Activated B cell treated with CpG ODN at 0.5 μM for 24 hours (primary cell): ENCODE results near the gene SKIDA1. TPM values are rescaled to one million over a fixed set of nuclear protein-coding genes. Genes with fewer than 3 reads are reported as not detected.

ENCODE experiments used
- ATAC-seq: fragments of 200-7000 bp; cut with Tn5 transposase; one replicate; pipeline ENCODE4 v1.10.0; 2021; ENCODE audit warnings: low read depth, mild to moderate bottlenecking, moderate library complexity
- CTCF ChIA-PET: fragments of 350-600 bp; sonication (Branson Sonifier 250); formaldehyde crosslinking; loops from one replicate; lab custom pipeline; 2021; ENCODE audit warnings: antibody characterized with exemption; lab: Charles Lee
- POLR2A ChIA-PET: fragments of 350-600 bp; sonication (Branson Sonifier 250); formaldehyde crosslinking; loops from one replicate; lab custom pipeline; 2021; ENCODE audit warnings: antibody characterized with exemption; lab: Charles Lee
- DNase-seq: peaks from one replicate; pipeline ENCODE4 v3.0.0; 2022
- H3K27ac Mint-ChIP-seq: one replicate; pipeline ENCODE4 v1.8.0; 2020; ENCODE audit warnings: mixed read lengths
- H3K27me3 Mint-ChIP-seq: one replicate; pipeline ENCODE4 v1.8.0; 2021; ENCODE audit warnings: mixed read lengths
- H3K36me3 Mint-ChIP-seq: one replicate; pipeline ENCODE4 v1.8.0; 2021; ENCODE audit warnings: low read depth, mixed read lengths
- H3K4me1 Mint-ChIP-seq: one replicate; pipeline ENCODE4 v1.8.0; 2021; ENCODE audit warnings: mixed read lengths
- H3K4me3 Mint-ChIP-seq: one replicate; pipeline ENCODE4 v1.8.0; 2020; ENCODE audit warnings: mild to moderate bottlenecking, mixed read lengths
- H3K9me3 Mint-ChIP-seq: one replicate; pipeline ENCODE4 v1.8.0; 2020; ENCODE audit warnings: mixed read lengths
- CTCF ChIP-seq: fragments of 200-600 bp; IDR thresholded peaks from one replicate; pipeline ENCODE4 v1.8.0; 2022; ENCODE audit warnings: antibody characterized with exemption, mild to moderate bottlenecking
- intact Hi-C: fragments of 100-400 bp; cut with micrococcal nuclease; formaldehyde crosslinking; loops from one replicate; pipeline ENCODE4 v1.15.1; 2024
- total RNA-seq: library from RNA; stranded (reverse); gene quantifications from 2 replicates; pipeline ENCODE4 v1.2.3, GENCODE V29; 2022

The SKIDA1 gene
- total RNA-seq, 1 donor from 2014 or later, result 0.60 TPM

DNA sequence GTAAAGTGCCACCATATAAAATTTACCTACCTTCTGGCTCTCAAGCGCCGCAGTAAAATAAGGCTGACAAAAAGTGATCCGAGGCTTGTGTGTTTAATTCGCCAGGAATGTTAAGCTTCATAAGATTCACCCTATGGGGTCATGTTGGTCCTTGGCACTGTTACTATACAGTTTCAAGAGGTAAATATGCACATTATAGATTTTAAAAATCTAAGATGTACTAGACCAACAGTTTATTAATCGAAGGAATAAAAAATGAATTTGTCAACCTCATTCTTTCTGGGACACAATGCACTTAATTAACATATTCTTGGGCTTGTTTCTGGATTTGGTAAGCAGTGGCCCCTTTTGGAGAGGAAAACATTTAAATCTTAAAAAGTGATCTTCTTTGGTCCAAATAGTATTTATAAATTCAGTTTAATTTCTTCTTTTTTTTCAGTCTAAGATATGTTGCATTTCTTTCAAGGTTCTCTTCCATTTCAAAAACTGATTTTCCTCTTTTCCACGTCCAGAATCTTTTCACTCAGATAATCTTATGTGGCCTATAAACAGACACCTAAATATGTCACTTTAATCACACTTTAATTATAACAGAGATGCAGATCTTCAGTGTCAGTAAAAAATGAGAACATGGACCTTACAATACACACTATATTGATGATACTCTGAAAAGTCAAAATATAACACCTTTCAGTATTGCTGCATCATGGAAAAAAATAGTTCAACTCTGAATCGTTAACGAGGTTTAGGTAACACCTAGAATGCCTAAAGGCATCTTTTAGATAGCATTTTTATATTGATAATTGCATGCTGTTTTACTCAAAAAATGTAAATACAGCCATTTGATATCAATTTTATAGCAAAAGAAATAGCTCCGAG lies 3.8 kb upstream of the SKIDA1 start:
- CTCF ChIA-PET, result no interaction called here
- H3K4me1 Mint-ChIP-seq, result peaks cover 35% of the 10 kb centered on the region
- no peaks in the 10 kb centered on the region for H3K9me3 Mint-ChIP-seq
- no peak for ATAC-seq
- no peak overlapping the region for H3K27ac Mint-ChIP-seq
- H3K4me3 Mint-ChIP-seq, result no peak overlapping the region
- DNase-seq, result no peak
- H3K27me3 Mint-ChIP-seq, result peaks cover 23% of the 10 kb centered on the region
- peaks cover 7% of the 10 kb centered on the region for H3K36me3 Mint-ChIP-seq
- no peak for TF ChIP-seq CTCF
- POLR2A ChIA-PET, result interaction anchor here (0.8 to 1.5 kb wide), 2 partner anchors 11 to 788 kb away, joined by 3 to 5 read pairs; no protein-coding TSS in a partner anchor
- intact Hi-C loops, result loop anchor here (5.0 to 10.0 kb wide), 2 partner anchors 426 to 948 kb away; no protein-coding TSS in a partner anchor

DNA sequence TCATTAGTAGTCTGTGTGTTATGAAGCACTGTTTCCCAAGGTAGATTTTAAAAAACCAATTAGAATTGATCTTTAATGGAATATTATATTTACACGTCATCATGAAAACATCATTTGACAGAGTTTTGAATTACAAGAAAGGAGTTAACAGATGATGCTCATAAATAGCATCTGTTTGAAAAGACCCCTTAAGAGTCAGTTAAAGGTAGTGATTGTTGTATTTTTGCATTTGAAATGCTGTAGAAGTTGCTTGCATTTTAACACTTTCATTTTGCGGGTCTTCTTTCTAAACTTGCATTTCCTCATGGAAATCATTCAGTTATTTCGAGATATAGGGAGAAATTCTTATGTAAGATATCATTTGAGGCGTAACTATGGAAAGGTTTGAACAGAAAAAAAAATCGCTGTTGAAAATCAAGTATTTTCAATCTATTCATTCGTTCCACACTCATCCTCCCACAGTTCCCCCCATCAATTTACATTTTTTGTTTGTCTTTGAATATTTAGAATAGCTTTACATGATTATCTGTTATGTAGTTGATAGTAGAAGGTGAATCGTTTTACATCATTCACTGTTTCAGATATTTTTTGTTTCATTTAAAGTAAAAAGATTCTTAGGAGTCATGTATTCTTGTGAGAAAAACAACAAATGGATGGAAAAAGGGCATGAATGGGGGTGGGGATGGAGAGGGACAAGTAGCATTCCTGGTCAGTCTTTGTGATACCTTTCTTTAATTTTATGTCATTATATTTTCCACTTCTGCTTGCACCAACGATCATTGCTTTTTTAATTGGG lies 3.0 kb upstream of the SKIDA1 start:
- Mint-ChIP-seq H3K27me3 (peaks cover 26% of the 10 kb centered on the region), H3K9me3 (no peaks in the 10 kb centered on the region), H3K4me3 (no peak overlapping the region), H3K36me3 (peaks cover 6% of the 10 kb centered on the region), H3K4me1 (peaks cover 34% of the 10 kb centered on the region), H3K27ac (no peak overlapping the region)
- ATAC-seq (no peak), DNase-seq (no peak)
- ChIA-PET POLR2A (interaction anchor here (0.6 to 1.8 kb wide), 3 partner anchors 32 to 909 kb away, joined by 3 to 6 read pairs (median 5); no protein-coding TSS in a partner anchor), CTCF (interaction anchor here (3.3 kb wide), 1 partner anchor 31 kb away, joined by 12 read pairs; no protein-coding TSS in a partner anchor)
- intact Hi-C loops, result loop anchor here (5.0 to 10.0 kb wide), 2 partner anchors 426 to 949 kb away; no protein-coding TSS in a partner anchor
- no peak for TF ChIP-seq CTCF

DNA sequence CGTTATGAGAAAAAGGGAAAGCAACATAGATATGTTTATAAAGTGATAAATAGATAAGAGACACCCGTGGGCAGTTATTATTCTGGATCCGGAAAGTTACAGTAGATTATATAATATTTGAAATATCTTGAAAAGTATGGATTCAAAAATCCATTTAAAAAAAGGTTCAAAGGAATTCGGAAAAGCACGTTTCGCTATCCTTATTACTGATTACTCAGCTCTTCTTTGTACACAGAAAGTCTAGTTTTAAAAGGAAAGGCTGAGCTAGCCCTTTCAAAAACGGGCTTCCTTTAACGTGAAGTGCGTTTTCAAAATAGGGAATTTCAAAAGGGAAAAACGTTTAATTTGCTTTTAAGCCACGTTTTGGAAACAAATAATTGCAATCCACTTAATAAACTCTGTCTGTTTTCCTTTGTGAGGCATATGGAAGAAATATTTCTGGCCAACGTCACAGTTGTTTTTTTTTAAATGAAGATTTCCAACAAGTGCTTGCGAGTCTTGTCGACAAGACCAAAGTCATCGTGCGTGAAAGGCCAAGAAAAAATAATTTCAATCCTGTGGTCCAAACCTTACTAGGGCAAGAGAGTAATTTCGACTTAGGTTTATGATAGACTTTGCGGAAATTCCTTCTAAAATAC lies 2.2 kb upstream of the SKIDA1 start:
- DNase-seq, result no peak
- H3K4me1 Mint-ChIP-seq, result peaks cover 26% of the 10 kb centered on the region
- POLR2A ChIA-PET, result interaction anchor here (0.5 to 2.8 kb wide), 8 partner anchors 9 to 910 kb away, joined by 3 to 18 read pairs (median 5); partner anchors contain the start of gene COMMD3
- no peak for ATAC-seq
- peak overlapping the region; percentile 73 for H3K27ac Mint-ChIP-seq
- TF ChIP-seq CTCF, result no peak
- CTCF ChIA-PET, result interaction anchor here (3.3 kb wide), 1 partner anchor 31 kb away, joined by 12 read pairs; no protein-coding TSS in a partner anchor
- H3K4me3 Mint-ChIP-seq, result peak overlapping the region; percentile 81
- H3K36me3 Mint-ChIP-seq, result peaks cover 5% of the 10 kb centered on the region
- intact Hi-C loops, result loop anchor here (2.0 to 10.0 kb wide), 3 partner anchors 427 to 950 kb away; no protein-coding TSS in a partner anchor
- no peaks in the 10 kb centered on the region for H3K9me3 Mint-ChIP-seq
- H3K27me3 Mint-ChIP-seq, result peaks cover 29% of the 10 kb centered on the region

DNA sequence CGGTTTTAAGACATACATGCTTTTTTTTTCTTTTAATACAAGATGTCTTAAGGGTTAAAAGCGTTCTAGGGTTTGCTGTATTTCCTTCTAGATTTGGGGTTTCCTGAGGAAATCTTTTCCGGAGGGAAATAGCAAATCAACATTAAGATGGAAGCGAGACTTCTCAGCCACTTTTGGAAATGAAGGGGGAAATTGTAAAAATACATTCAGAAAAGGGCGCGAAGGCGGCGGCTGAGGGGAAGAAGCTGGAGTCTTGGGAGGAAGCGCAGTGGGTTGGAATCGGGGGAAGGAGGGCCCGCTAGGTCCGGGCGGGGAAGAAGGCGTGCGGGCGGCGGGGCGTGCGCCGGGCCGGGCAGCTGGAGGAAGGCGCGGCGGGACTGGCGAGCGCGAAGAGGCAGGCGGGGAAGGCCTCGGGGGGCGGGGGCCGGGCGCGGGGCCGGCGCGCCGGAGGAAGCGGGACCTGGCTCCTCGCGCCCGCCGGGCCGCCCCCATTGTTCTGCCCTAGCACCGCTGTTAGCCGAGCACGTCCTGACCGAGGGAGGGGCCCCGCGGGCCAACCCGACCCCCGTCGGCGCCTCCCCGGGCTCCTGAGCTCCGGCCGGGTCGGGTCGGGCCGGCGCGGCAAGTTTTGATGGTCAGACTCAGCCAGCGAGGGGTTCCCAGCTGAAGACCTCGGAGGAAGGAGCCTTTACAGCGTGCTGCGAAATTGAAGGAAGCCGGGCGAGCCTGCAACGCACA lies 1.5 kb upstream of the SKIDA1 start:
- ChIA-PET POLR2A (interaction anchor here (0.5 to 2.8 kb wide), 9 partner anchors 9 to 1912 kb away, joined by 3 to 18 read pairs (median 5); partner anchors contain the start of genes COMMD3 and OTUD1), CTCF (interaction anchor here (3.3 kb wide), 1 partner anchor 30 kb away, joined by 12 read pairs; no protein-coding TSS in a partner anchor)
- intact Hi-C loops, result loop anchor here (2.0 to 10.0 kb wide), 3 partner anchors 428 to 950 kb away; no protein-coding TSS in a partner anchor
- H3K4me1 Mint-ChIP-seq, result peaks cover 26% of the 10 kb centered on the region
- peaks cover 29% of the 10 kb centered on the region for H3K27me3 Mint-ChIP-seq
- H3K4me3 Mint-ChIP-seq, result peak overlapping the region; percentile 86
- TF ChIP-seq CTCF, result no peak
- no peaks in the 10 kb centered on the region for H3K9me3 Mint-ChIP-seq
- H3K27ac Mint-ChIP-seq, result peak overlapping the region; percentile 87
- peaks cover 5% of the 10 kb centered on the region for H3K36me3 Mint-ChIP-seq
- ATAC-seq (peak; percentile 38), DNase-seq (peak; percentile 52)
